Stimulated activated CD4-positive, alpha-beta T cell treated with anti-CD3 and anti-CD28 coated beads, Interleukin-4, amount 100 ng/mL, for 24 hours (primary cell): Measurements from ENCODE around the gene PDE4B.
A peak's percentile ranks its signal among the peaks of the same experiment; 100 is the strongest.

Experiments used
- DNase-seq: peaks from one replicate; pipeline ENCODE4 v3.0.0-alpha.2; 2020

PDE4B gene

DNA sequence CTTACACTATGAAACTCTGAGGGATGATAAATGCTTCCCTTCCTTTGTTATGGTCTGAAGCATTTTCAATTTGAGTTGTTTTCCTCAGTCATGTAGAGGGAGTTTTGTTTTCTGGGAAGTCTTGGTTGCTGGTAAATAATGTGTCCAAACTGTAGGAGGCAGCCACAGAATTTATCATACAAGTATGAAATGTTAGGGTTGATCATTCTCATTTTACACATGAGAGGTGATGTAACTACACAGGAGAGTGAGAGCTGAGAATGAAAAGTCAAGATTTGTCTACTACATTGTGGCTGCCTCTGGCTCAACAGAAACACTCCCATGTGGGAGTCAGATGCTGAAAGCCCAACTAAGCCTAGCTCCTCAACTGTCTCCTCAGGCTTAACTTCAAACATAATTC is 558.8 kb downstream of the PDE4B start:
- DNase-seq = peak; percentile 48

GRCh38 chr1:66351913-66352312 is 559.2 kb downstream of the PDE4B start:
- DNase-seq = no peak

- DNase-seq = no peak
These were observed 560.1 kb downstream of the PDE4B start for GRCh38 chr1:66352792-66353191.

- DNase-seq = no peak
These were observed 560.6 kb downstream of the PDE4B start for GRCh38 chr1:66353257-66353656.

- no peak for DNase-seq
These were observed 561.9 kb downstream of the PDE4B start for GRCh38 chr1:66354311-66355201.

- DNase-seq = no peak
These were observed 563.1 kb downstream of the PDE4B start for GRCh38 chr1:66355756-66356155.

DNA sequence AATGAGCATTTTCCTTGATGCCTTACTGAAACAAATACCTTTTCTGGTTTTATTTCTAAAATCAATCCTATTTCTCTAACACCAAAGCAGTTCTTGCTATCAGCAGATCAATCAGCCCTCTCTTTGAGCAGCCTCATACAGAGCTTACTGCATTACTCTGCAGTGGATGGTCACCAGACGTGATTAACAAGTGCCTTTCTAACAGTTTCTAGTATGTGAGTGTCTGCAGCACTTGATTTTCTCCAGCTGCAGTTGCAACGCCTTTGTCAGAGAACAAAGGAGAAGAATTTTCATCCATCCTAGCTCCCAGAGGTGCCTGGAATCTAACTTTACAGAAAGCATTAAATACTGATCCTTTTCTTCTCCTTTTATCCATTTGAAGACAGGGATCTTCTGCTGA is 563.9 kb downstream of the PDE4B start:
- no peak for DNase-seq

DNA sequence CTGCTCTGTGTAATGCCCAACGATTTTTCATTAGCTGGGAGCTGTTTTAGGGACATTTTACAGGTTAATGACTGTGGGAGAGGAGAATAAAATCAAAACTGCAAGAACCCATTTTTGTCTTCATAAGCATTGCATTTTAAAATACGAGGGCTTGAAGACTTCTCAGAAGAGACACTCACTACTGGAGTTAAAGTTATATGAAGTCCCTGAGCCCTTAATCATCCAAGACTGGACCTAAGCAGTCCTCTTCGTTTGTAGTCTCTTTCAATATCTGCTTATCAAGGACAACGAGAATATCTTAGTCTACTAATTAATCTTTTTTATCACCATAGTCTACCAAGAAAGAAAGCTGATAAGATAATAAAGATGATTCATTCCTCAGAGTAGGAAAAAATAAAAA is 564.3 kb downstream of the PDE4B start:
- no peak for DNase-seq

- no peak for DNase-seq
These were observed 564.9 kb downstream of the PDE4B start for GRCh38 chr1:66357478-66358197.

DNA sequence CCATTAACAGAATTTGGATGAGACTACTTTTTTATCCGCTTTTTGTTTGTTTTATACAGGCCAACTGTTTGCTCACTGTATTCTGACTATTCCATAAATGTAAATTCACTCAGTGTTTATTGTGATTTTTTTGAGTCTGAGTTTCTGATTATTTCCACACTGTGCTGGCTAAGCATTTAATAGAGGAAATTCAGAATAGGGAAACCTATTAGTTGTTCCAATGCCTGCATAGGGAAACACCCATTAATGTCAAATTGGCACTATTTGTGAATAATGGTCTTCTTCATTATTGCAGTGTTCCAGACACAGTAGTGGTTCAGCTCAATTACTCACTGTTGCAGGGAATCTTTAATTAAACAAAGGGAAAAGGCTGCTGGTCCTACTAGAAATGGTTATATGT is 566.6 kb downstream of the PDE4B start:
- DNase-seq = no peak

- no peak for DNase-seq
These were observed 567.1 kb downstream of the PDE4B start for GRCh38 chr1:66359815-66360214.

GRCh38 chr1:66360285-66360724 is 567.6 kb downstream of the PDE4B start:
- no peak for DNase-seq

GRCh38 chr1:66364578-66365391 is 572.1 kb downstream of the PDE4B start:
- DNase-seq = peak; percentile 54

GRCh38 chr1:66365635-66366034 is 572.9 kb downstream of the PDE4B start:
- DNase-seq = no peak

- no peak for DNase-seq
These were observed 573.9 kb downstream of the PDE4B start for GRCh38 chr1:66366634-66367033.

GRCh38 chr1:66367369-66367768 is 574.7 kb downstream of the PDE4B start:
- no peak for DNase-seq

DNA sequence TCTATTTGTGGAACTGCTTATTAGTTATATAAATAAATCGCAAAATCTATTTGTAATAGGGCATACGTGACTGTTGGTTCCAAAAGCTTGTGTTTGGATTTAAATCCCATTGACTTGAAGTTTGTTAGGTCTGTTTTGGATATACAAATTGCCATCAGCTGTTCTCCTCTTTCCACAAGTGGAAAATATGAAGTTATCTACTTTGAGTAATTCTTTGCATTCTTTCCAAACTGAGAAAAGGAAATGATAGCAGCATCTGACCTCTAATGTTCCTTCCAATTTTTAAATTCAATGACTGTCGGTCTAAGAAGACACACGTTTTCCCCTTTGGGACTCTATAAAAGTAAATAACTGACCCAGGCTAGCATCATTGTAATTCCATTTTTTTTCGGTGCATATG is 575.6 kb downstream of the PDE4B start:
- DNase-seq = no peak

DNA sequence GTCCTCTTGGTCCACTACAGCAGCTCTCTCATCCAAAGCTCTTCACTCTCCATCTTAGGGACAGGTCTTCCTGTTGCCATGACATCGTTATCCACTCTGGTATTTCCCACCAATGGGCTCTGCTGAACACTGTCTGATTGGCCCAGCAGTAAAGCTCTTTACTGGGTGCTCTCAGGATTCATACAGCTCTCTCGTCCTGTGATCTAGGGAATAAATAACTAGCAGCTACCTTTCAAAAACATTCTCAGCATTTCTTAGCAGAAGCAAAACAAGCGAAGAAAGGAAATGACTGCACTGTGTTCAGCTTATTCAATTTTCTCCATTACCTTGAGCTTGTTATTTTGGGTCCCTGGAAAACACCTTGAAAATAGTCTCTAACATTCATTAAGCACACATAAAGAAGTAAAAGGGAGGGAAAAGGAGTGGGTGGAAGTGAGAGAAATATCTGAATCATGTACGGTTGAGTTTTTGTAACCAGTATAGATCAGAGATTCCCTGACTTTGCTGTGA is 577.8 kb downstream of the PDE4B start:
- DNase-seq = no peak

GRCh38 chr1:66371233-66372005 is 578.7 kb downstream of the PDE4B start:
- peak; percentile 41 for DNase-seq

GRCh38 chr1:66372522-66373101 is 579.9 kb downstream of the PDE4B start:
- no peak for DNase-seq

- no peak for DNase-seq
These were observed 580.5 kb downstream of the PDE4B start for GRCh38 chr1:66373157-66373591.

- DNase-seq = no peak
These were observed 581.5 kb downstream of the PDE4B start for GRCh38 chr1:66374148-66374547.
